Bronchial epithelial cell (primary cell): Measurements from ENCODE around the gene CCDC138. TPM values are rescaled to one million over a fixed set of nuclear protein-coding genes. Genes with fewer than 3 reads are reported as not detected.
A peak's percentile ranks its signal among the peaks of the same experiment; 100 is the strongest.

Experiments
- DNase-seq: peaks from one replicate; pipeline ENCODE4 v3.0.0-alpha.2; 2010; ENCODE audit warnings: low read depth
- FAIRE-seq: peaks from 2 replicates; lab custom pipeline; 2011; peaks lifted over from hg19 to GRCh38; lab: Jason Lieb, UNC
- H3K27me3 ChIP-seq: 2 replicates; pipeline ENCODE4 v1.5.1; 2011; ENCODE audit warnings: low read length; ENCODE audit not compliant: control insufficient read depth, insufficient read depth
- H3K36me3 ChIP-seq: 2 replicates; pipeline ENCODE4 v1.5.1; 2011; ENCODE audit warnings: low read length; ENCODE audit not compliant: control insufficient read depth, insufficient read depth
- H3K4me3 ChIP-seq: 2 replicates; pipeline ENCODE4 v1.5.1; 2011; ENCODE audit warnings: mild to moderate bottlenecking, low read depth, low read length, control low read depth
- CTCF ChIP-seq: IDR thresholded peaks from 2 replicates; pipeline ENCODE4 v1.5.1; 2011; ENCODE audit warnings: mild to moderate bottlenecking, moderate library complexity, low read length, control low read depth, inconsistent platforms; ENCODE audit not compliant: insufficient read depth, severe bottlenecking
- total RNA-seq: library from RNA; depleted of rRNA; stranded (reverse); fragments of >200 nt; gene quantifications from 2 replicates; pipeline ENCODE4 v1.2.1, GENCODE V29; 2014

CCDC138 gene
- total RNA-seq, 1 donor from 2014 or later = 3.4 TPM

- TF ChIP-seq CTCF = no peak
- H3K36me3 ChIP-seq = no peaks in the 10 kb centered on the region
- FAIRE-seq = no peak
- H3K27me3 ChIP-seq = no peaks in the 10 kb centered on the region
- H3K4me3 ChIP-seq = no peak overlapping the region
- peak; percentile 45 for DNase-seq
Observed at GRCh38 chr2:108825254-108825653, 38.7 kb downstream of the CCDC138 start.

- Histone ChIP-seq H3K36me3 (no peaks in the 10 kb centered on the region), H3K4me3 (no peak overlapping the region), H3K27me3 (no peaks in the 10 kb centered on the region)
- TF ChIP-seq CTCF = no peak
- FAIRE-seq (no peak), DNase-seq (peak; percentile 37)
Observed at GRCh38 chr2:108825736-108826135, 39.2 kb downstream of the CCDC138 start.

DNA sequence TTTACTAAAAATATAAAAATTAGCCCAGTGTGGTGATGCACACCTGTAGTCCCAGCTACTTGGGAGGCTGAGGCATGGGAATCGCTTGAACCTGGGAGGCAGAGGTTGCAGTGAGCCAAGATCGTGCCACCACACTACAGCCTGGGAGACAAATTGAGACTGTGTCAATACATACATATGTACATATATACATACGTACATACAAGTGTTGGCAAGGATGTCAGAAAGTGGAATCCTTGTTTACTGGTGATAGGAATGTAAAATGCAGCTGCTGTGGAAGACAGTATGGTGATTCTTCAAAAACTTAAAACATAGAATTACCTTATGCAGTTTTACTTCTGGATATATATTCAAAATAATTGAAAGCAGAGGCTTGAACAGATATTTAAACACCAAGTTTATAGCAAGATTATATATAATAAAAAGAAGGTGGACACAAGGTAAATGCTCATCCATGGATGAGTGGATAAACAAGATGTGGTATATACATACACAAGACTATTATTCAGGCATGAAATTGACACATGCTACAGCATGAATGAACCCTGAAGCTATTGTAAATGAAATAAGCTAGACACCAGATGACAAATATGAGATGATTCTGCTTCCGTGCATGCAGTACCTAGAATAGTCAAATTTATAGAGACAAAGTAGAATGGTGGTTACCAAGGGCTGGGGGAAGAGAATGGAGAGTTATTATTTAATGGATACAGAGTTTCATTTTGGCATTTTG is 43.2 kb downstream of the CCDC138 start:
- H3K4me3 ChIP-seq = no peak overlapping the region
- FAIRE-seq (no peak), DNase-seq (peak; percentile 46)
- H3K27me3 ChIP-seq = no peaks in the 10 kb centered on the region
- TF ChIP-seq CTCF = no peak
- no peaks in the 10 kb centered on the region for H3K36me3 ChIP-seq

DNA sequence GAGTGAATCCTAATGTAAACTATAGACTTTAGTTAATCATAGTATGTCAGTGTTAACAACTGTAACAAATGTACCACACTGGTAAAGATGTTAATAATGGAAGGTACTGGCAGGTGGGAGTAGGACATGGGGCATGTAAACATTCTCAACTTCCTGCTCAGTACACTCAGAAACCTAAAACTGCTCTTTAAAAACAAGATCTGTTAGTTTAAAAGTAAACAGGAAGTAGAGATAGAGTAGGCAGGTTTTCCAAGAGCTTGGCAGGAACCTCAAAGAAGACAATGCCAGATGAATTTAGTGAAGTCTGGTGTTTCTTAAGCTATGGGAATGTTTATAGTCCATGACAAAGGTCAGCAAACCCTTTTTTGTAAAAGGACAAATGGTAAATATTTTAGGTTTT is 46.6 kb downstream of the CCDC138 start:
- H3K36me3 ChIP-seq = no peaks in the 10 kb centered on the region
- TF ChIP-seq CTCF = no peak
- DNase-seq (no peak), FAIRE-seq (no peak)
- no peak overlapping the region for H3K4me3 ChIP-seq
- no peaks in the 10 kb centered on the region for H3K27me3 ChIP-seq

DNA sequence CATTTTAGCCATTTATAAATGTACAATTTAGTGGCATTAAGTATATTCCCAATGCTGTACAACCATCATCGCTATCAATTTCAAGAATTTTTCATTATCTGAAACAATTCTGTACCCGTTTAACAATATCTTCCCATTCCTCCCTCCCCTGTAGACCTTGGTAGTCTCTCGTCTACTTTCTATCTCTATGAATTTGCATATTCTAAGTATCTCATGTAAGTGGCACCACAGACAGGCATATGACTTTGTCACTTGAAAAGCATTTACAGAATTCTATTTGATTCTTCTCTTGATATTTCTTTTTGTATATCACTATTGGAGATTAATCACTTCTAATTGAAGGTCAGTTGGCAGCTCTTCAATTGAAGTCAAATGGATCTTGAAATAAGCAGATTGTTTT is 48.0 kb downstream of the CCDC138 start:
- DNase-seq = no peak
- no peak for TF ChIP-seq CTCF
- H3K36me3 ChIP-seq = no peaks in the 10 kb centered on the region

GRCh38 chr2:108835040-108835439 is 48.5 kb downstream of the CCDC138 start:
- TF ChIP-seq CTCF = no peak
- H3K27me3 ChIP-seq = no peaks in the 10 kb centered on the region
- no peaks in the 10 kb centered on the region for H3K36me3 ChIP-seq
- H3K4me3 ChIP-seq = no peak overlapping the region
- DNase-seq = no peak
- FAIRE-seq = no peak

More for the DNA sequence above, 48.0 kb downstream of the CCDC138 start:
- no peaks in the 10 kb centered on the region for H3K27me3 ChIP-seq
- FAIRE-seq = no peak
- H3K4me3 ChIP-seq = no peak overlapping the region
